Fibroblast of skin of left biceps (primary cell): Measurements from ENCODE around the gene GAREM2.

Experiments used
- DNase-seq, 2 experiments: peaks; one replicate each; pipeline ENCODE4 v3.0.0-alpha.2; 2013; ENCODE audit warnings: low read depth in 2 of 2

GAREM2 gene

DNA sequence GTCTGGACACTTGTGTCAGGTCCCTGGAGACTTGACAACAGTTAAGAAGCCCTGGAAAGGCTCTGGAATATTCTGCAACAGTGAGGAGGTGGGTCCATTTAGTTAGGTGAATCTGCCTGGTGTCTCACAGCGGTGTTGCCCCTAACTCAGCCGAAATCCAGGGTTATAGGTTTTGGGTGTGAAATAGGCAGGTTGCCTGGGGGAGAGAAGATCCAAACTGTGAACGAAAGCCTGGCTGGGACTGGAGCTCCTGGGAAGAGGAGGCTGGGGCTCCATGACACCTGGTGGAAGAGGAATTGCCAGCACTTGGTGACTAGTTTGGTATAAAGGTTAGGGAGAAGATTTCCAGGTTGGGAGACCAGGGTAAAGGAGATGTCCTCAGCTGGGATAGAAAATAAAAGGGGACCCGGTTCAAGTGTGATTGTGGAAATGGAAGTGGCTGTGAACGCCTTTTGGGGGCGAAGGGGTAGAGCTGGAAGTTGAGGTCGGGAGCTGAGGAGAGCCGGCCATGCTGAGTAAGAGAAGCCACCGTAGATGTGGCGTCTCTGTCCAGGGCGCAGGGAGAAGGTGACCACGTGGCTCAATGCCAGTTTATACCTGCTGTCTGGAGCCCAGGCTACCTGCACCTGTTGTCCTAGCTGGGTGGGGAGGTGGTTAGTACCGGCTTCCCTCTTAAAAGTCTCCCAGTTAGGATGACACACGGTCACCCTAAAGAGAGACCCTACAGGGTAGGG, 3.0 kb upstream of the GAREM2 start:
- no peak for DNase-seq

DNA sequence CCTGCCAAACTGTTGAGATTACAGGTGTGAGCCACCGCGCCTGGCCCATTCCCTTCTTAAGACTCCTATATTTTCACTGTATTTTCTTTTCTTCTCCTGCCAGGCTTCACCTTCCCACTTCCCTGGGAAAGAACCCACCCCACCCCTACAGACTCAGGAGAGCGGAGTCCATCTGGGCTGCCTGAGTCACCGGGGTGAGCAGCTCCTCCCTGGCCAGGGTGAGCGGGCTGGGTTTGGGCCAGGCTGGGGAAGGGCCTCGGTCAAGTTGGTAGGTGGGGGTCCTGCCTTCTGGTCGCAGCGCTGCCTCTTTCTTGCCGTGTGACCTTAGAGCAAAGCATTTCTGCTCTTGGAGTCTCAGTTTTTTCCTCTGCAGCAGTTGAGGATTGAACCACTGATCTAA, 2.1 kb upstream of the GAREM2 start:
- DNase-seq, result no peak

DNA sequence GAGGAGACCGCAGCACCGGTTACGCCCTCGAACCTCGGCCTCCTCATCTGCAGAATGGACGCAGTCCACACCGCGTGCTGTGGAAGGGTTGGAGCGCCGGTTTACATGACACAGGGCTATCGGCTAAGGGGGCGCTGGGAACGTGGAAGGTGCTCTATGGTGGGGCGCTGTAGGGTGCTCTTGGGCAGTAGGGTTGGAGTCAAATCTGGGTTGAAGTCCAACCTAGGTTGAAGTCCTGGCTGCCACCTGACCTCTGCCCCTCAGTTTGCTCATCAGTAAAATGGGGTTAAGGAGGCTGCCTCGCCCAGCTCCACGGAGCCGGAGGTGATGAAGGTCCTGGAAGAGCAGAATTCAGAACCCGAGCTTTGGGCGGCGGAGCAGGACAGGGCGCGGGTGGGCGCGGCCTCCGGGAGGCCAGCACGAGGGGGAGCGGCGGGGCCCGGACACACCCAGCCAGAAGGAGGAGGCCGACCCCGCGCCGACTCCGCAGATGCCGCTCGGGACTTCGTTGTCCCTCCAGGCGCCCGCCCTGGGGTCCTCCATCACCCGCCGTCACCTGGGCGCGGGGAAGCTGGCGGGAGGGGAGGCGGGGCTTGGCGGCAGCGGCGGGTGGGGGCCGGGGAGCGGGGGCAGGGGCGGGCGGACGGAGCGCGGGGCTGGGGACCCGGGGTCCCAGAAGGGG, 558 bp upstream of the GAREM2 start:
- no peak for DNase-seq

DNA sequence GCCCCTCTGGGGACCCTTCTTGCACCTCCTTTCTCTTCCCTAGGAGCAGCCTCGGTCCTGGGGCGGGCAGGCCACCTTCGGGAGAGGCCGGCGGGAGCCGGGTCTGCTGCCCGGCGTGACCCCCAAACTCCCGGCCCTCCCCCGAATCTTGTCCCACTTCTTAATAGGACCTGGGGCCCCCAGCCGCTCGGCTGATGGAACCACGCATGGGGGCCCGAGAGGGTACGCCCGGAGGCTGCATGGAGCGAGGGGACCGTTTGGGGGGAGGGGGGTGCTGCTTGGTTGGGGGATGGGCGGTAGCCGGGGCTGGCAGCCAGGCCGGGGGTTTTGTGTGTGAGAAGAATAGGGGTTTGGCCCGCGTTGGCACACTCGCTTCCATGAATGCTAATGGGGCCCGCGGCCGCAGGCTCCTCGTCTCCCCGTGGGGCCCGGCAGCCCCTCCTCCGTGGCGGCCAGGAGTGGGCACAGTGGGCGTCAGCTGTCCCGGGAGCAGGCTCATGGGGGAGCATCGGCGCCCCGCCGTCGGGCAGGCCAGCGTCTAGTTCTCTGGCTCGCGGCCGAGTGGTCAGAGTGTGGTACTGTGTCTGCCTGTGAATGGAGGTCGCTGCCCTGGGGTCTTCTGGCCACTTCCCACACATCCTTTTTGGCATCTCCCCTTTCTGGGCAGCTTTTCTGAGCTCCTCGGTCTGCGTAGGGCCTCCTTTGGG, 1.0 kb downstream of the GAREM2 start:
- DNase-seq, result no peak

DNA sequence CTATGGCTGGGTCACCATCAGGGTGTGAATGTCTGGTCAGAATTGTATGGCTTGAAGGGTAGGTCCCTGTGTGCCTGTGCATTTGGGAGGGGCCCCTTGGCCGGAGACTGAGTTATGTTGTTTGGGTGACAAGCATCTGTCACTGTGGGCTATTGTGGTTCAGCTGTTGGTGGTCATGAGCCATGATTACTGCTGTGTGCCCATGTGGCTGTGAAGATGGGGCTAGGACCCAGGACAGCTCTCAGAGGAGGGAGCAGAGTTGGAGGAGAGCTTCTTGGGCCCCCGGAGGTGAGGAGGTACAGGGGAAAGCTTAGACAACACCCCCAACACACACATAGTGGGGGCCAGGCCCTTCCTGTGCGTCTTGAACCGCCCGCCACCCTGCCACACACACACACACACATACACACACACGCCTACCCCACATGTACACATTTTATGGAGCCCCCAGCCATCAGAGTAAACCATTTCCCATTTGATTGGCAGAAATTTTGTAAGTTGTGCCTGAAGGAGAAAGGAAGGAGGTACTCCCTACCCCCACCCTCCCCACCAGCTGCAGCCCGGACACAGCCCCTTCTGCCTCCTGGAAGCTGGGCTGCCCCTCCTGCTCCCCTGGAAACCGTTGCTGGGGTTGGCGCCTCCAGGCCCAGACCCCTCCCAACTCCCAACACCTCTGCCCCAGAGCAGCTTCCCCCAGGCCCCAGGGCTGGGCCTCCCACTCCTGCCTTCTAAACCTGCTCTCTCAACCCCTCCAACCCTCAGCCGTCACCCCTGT, 2.0 kb downstream of the GAREM2 start:
- no peak for DNase-seq

DNA sequence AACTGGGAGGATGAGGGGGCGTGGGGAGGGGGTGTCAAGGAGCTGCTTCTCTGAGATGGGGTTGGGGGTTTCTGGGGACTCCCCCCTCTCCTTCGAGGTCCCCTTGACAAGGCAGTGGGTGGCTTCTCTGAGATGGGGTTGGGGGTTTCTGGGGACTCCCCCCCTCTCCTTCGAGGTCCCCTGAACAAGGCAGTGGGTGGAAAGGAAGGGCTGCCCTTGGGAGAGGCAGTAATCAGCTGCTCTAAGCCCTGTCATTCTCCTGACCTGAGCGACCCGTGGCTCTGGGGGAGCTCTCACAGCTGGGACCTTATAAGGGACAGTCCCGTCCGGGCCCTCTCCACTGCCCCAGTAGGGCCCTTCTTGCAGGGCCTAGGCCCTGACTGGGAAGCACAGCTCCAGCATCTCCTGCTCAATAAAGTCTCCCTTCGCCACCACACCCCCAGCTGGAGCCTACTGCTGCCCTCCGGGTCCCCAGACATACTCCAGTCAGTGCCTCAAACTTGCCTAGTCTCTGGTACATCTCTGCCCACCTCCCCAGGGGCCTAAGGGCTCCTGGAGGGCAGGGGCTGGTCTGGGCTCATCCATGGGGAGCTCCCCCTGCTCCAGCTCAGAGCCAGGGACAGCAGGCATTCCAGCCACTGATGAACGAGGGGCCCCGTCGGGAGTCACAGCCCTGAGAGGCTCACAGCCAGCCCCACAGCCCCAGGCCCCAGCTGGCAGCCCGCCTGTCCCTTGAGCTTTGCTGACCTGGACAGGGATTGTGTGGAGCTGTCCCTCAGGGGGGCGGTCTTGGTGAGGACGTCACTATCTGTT, 2.8 kb downstream of the GAREM2 start:
- no peak for DNase-seq

DNA sequence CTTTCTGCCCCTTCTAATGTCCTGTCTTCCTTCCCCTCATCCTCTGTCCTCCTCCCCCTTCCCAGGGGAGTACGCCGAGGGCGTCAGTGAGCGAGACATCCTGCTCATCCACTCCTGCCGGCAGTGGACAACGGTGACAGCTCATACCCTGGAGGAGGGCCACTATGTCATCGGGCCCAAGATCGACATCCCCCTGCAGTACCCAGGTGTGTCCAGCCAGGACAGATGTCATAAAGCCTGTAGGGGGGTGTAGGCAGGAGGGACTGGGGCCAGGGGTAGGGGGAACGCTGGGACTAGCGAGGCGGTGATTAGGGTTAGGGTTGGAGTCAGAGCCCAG, 3.4 kb downstream of the GAREM2 start:
- no peak for DNase-seq

DNA sequence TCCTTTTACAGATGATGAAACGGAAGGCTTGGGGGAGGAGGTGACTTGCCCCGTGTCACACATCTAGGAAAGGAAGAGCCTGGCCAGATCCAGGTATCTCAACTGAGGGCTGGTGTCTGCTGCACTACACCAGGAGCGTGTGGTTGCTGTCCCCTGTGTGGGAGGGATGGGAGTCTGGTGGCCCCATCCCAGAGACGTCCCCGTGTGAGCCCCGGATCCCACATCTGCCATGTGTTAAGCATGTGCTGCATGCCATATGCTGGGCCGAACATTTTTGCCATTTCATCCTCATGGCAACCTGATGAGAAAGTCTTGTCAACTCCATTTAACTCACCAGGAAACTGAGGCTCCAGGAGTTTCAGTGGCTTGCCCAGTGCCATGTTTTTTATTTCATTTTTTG, 4.2 kb downstream of the GAREM2 start:
- no peak for DNase-seq

DNA sequence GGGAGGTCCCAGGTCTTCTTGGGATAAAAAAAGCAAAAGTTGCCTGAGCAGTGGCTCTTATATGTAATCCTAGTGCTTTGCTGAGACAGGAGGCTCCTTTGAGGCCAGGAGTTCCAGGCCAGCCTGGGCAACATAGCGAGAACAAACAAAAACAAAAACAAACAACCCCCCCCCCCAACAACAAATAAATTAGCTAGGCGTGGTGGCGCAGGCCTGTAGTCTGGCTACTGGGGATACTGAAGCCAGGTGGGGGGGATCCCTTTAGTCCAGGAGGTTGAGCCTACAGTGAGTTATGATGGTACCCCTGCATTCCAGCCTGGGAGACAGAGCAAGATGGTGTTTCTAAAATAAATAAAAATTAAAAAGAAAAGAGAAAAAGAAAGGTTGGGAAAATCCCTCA, 5.4 kb downstream of the GAREM2 start:
- DNase-seq, result no peak

DNA sequence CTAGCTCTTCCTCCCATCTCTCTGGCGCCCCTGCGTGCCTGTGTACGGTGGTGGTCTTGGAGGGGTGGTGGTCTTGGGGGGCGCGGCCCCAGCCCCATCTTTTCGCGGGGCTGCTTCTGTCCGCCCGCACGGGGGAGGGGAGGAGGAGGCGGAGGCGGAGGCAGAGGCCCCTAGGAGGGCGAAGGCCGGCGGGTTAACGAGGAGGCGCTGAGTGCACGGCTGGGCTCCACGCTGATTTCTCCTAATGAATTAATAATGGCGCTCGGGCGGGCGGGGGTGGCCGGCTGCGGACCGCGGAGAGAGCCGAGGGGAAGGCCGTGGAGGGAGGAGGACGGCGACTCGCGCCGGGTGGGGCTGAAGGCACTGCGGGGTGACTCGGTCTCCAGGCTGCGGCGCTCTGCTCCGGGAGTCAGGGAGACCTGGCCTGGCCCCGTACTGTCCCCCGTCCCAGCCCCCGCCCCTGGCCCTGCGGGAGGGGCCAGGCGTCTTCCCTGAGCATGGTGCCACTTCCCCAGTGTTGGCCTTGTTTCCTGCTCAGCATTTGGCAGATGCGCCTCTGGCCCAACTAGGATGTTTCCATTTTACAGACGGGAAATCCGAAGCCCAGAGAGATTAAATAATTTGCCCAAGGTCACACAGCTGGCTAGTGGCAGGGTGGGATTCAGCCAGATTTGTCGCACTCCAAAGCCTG, 6.0 kb downstream of the GAREM2 start:
- no peak for DNase-seq

DNA sequence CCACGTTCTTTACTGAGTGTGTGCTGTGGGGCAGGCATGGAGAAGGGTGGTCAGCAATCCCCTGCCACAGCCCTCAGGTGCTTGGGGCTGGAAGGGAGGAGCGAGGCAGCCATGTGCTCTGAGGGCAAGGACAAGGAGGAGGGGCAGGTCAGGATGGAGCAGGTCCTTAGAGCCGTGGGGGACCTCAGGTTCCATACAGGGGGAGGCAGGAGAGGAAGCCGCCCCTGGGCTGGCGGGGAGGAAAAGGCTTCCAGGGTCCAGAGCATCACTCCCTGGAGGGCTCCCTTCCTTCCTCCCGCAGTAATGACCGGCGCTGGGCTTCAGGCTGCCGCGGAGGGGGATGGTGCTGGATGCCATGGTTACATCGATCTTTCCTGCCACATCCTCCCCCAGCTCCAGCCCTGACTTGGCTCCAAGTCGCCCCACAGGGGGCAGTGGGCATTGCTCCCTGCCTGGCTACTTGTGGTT, 6.6 kb downstream of the GAREM2 start:
- no peak for DNase-seq

DNA sequence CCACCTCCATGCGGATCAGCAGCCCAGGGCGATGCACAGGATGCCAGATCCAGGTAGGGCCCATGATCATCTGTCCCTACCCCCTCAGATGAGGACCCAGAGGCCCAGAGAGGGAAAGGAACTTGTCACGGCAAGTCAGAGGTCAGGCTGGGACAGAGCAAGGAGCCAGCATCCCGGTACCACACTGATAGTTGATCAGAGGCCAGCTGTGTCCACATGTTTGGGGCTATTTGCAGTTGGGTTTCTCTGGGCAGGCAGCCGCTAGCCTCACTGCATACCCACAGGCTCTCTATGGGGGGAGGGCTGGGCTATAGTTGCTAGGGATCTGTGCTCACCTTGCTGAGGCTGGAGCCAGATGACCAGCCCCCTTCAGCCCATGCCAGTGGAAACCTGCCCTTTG, 9.6 kb downstream of the GAREM2 start:
- DNase-seq, result no peak

DNA sequence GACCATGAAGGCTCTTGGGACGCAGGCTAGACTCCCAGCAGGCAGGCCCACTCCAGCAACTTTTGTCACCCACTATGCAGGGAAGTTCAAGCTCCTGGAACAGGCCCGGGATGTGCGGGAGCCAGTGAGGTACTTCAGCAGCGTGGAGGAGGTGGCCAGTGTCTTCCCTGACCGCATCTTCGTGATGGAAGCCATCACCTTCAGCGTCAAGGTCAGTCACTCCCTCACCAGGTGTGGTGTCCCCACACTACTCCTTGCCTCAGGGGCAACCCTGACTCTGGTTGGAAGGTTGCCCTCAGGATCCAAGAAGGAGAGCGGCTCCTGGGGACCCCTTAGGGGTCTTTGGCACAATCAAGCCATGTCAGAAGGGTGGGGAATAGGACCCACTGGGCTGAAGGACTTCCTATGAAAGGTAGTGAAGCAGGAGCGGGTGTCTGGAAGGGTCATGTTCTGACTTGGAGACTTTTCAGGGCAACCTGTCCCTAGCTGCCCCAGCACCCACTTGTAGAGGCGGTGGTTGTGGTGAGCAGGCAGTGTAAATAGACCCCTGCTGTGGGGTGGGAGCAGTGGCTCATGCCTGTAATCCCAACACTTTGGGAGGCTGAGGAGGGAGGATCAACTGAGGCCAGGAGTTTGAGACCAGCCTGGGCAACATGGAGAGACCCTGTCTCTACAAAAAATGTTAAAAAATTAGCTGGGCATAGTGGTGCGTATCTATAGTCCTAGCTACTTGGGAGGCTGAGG, 10.2 kb downstream of the GAREM2 start:
- no peak for DNase-seq

DNA sequence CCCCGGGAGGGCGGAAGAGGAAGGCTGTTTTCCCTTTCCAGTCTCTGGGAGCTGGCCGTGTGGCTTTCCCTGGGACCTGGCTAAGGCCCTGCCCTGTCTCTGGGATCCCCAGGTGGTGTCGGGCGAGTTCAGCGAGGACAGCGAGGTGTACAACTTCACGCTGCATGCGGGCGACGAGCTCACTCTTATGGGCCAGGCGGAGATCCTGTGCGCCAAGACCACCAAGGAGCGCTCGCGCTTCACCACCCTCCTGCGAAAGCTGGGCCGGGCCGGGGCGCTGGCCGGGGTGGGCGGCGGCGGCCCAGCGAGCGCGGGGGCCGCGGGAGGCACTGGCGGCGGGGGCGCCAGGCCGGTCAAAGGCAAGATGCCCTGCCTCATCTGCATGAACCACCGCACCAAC, 11.2 kb downstream of the GAREM2 start:
- no peak for DNase-seq

DNA sequence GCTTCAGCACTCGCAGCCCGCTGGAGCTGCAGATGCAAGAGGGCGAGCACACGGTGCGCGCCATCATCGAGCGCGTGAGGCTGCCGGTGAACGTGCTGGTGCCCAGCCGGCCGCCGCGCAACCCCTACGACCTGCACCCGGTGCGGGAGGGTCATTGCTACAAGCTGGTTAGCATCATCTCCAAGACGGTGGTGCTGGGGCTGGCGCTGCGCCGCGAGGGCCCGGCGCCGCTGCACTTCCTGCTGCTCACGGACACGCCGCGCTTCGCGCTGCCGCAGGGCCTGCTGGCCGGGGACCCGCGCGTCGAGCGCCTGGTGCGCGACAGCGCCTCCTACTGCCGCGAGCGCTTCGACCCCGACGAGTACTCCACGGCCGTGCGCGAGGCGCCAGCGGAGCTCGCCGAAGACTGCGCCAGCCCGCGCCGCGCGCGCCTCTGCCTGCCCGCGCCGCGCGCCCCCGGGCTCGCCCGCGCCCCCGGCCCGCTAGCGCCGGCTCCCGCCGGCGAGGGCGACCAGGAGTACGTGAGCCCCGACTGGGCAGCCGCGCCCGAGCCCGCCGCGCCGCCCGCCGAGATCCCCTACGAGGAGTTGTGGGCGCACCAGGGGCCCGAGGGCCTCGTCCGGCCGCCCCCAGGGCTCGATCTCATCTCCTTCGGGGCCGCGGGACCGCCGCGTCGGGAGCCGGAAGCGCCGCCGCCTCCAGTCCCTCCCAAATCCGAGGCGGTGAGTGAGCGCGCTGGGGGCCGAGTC, 11.8 kb downstream of the GAREM2 start:
- DNase-seq, result peak; percentile 45 to 56

DNA sequence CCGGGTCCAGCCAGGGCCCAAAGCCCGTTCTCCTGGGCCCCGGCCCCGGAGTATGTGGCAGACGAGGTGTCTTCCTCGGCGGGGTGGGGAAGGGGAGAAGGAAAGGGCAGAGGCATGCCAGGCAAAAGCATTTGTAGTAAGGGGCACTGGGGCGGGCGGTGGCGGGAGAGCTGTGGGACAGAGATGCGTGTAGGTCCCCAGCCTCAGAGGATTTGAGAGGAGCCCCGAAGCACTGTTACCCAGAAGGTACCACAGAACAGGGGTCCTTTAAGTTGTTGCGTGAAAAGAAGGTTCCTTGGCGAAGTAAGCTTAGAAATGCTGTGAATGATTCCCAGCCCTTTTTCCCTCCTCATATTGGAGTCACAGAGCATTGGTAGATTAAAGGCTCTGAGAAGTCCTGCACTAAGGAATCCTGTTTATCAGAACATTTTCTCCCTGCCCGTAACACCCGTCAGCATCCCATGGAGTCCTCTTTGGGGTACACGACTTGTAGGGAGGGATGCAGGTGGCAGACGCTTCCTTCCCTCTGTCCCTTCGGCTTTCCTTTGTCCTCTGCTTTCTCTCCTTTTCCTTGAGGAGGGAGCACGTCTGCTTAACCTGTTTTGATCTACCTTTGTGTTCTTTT, 12.5 kb downstream of the GAREM2 start:
- DNase-seq, result no peak

DNA sequence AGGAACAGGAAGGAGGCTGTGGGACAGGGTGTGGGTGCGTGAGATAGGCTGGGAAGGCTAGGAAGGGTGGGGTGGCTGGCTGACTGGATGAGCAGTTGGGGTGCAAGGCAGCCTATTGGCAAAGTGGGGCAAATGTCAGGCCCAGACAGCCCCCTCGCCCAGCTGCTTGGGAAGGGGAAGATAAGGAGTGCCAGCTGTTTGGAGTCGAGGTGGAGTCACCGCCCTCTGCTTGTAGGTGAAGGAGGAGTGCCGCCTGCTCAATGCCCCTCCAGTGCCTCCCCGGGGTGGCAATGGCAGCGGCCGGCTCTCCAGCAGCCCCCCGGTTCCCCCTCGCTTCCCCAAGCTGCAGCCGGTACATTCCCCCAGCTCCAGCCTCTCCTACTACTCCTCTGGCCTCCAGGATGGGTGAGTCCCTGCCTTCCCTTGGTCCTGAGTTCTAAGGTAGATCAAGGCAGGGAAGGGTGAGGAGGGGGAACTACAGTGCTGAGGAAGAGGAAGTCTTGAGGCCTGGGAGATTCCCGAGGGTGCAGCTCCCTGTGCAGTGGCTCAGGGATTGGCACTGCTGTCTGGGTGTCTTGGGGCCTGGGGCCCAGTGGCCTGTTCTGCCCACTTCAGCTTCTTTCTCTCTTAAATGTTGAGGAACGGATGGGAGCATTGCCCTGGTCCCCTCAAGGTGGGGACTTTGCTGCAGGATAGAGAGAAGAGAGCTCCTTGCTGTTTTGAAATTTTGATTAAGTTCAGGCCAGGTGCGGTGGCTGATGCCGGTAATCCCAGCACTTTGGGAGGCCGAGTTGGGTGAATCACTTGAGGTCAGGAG, 13.3 kb downstream of the GAREM2 start:
- DNase-seq, result no peak

DNA sequence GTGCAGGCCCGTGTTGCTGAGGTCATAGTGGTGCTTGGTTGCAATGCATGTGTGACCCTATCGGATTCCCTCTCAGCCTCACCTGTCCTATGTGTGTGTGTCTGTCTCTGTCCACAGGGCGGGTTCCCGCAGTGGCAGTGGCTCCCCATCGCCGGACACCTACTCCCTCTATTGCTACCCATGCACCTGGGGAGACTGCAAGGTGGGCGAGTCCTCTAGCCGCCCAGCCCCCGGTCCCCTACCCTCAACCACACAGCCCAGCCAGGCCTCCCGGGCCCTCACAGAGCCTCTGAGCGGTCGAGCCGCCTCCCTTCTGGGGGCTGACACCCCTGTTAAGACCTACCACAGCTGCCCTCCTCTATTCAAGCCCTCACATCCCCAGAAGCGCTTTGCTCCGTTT, 14.2 kb downstream of the GAREM2 start:
- DNase-seq, result no peak
